Left lobe of liver (tissue), 2 donors: ENCODE measurements around the gene WARS2. TPM values are rescaled to one million over a fixed set of nuclear protein-coding genes. Genes with fewer than 3 reads are reported as not detected.
"Not testable (repeated sequence)": the region's sequence is repeated elsewhere in the genome, so short reads cannot be mapped to it uniquely, and the experiment has no call there.

Experiments used
- ATAC-seq: fragments of 200-7000 bp; cut with Tn5 transposase; one replicate; pipeline ENCODE4 v1.9.1; 2020; ENCODE audit warnings: mild to moderate bottlenecking, moderate library complexity
- DNase-seq: peaks from one replicate; pipeline ENCODE4 v3.0.0-alpha.2; 2020; ENCODE audit warnings: low spot score
- total RNA-seq: library from RNA; stranded (reverse); gene quantifications from one replicate; pipeline ENCODE4 v1.2.1, GENCODE V29; 2021
- donor health status: DM: no; HTN: no; CAD: no; lungs with moderate emphysema.
- donor health status: DM: no; HTN: yes; CAD: no.

Gene WARS2
- total RNA-seq, 1 donor from 2014 or later, result 4.7 TPM

GRCh38 chr1:119141020-119141424 lies 569 bp upstream of the WARS2 start:
- DNase-seq (no peak), ATAC-seq (no peak)

- DNase-seq, result no peak
- peak; percentile 32 for ATAC-seq
Measured at GRCh38 chr1:119139857-119140176, 636 bp downstream of the WARS2 start.

- no peak for DNase-seq
Measured at GRCh38 chr1:119139403-119139802, 1.1 kb downstream of the WARS2 start.

GRCh38 chr1:119136401-119136800 lies 4.1 kb downstream of the WARS2 start:
- ATAC-seq (no peak), DNase-seq (no peak)

More at GRCh38 chr1:119139403-119139802, 1.1 kb downstream of the WARS2 start:
- no peak for ATAC-seq

- DNase-seq, result no peak
- ATAC-seq, result no peak
Measured at GRCh38 chr1:119133987-119134386, 6.5 kb downstream of the WARS2 start.

GRCh38 chr1:119132179-119132578 lies 8.3 kb downstream of the WARS2 start:
- no peak for DNase-seq
- ATAC-seq, result no peak

GRCh38 chr1:119125874-119126273 lies 14.6 kb downstream of the WARS2 start:
- ATAC-seq (no peak), DNase-seq (no peak)

- no peak for ATAC-seq
- DNase-seq, result no peak
Measured at GRCh38 chr1:119124764-119125163, 15.7 kb downstream of the WARS2 start.

GRCh38 chr1:119121872-119122271 lies 18.6 kb downstream of the WARS2 start:
- not testable (repeated sequence) for DNase-seq, ATAC-seq

- no peak for DNase-seq
- ATAC-seq, result peak; percentile 34
Measured at GRCh38 chr1:119116725-119117124, 23.7 kb downstream of the WARS2 start.

- DNase-seq (no peak), ATAC-seq (no peak)
Measured at GRCh38 chr1:119115736-119116135, 24.7 kb downstream of the WARS2 start.

GRCh38 chr1:119115311-119115710 lies 25.1 kb downstream of the WARS2 start:
- no peak for DNase-seq

GRCh38 chr1:119114786-119115185 lies 25.7 kb downstream of the WARS2 start:
- no peak for DNase-seq
- no peak for ATAC-seq

More at GRCh38 chr1:119115311-119115710, 25.1 kb downstream of the WARS2 start:
- ATAC-seq, result no peak

GRCh38 chr1:119112791-119113190 lies 27.7 kb downstream of the WARS2 start:
- no peak for ATAC-seq
- no peak for DNase-seq

- DNase-seq (no peak), ATAC-seq (no peak)
Measured at GRCh38 chr1:119112244-119112643, 28.2 kb downstream of the WARS2 start.

GRCh38 chr1:119108988-119109387 lies 31.5 kb downstream of the WARS2 start:
- no peak for DNase-seq
- ATAC-seq, result no peak

- ATAC-seq, result no peak
- DNase-seq, result no peak
Measured at GRCh38 chr1:119103764-119104163, 36.7 kb downstream of the WARS2 start.

- no peak for ATAC-seq
Measured at GRCh38 chr1:119102051-119102450, 38.4 kb downstream of the WARS2 start.

GRCh38 chr1:119101563-119101962 lies 38.9 kb downstream of the WARS2 start:
- ATAC-seq, result no peak
- no peak for DNase-seq

More at GRCh38 chr1:119102051-119102450, 38.4 kb downstream of the WARS2 start:
- DNase-seq, result no peak

- DNase-seq (no peak), ATAC-seq (no peak)
Measured at GRCh38 chr1:119099775-119100174, 40.7 kb downstream of the WARS2 start.

GRCh38 chr1:119097380-119097779 lies 43.1 kb downstream of the WARS2 start:
- ATAC-seq, result no peak
- DNase-seq, result no peak

GRCh38 chr1:119093721-119094120 lies 46.7 kb downstream of the WARS2 start:
- DNase-seq (no peak), ATAC-seq (no peak)

- no peak for DNase-seq
- ATAC-seq, result no peak
Measured at GRCh38 chr1:119091618-119092017, 48.8 kb downstream of the WARS2 start.

GRCh38 chr1:119090250-119090649 lies 50.2 kb downstream of the WARS2 start:
- ATAC-seq (no peak), DNase-seq (no peak)
